SIG-M5 treated with dmso at 0.1 percent for 504 hours (cell line): ENCODE results near the gene CDK14.

ENCODE experiments used
- DNase-seq: peaks from one replicate; lab custom pipeline; 2025; ENCODE audit not compliant: unreplicated experiment; lab: John Stamatoyannopoulos, UW

CDK14 gene

DNA sequence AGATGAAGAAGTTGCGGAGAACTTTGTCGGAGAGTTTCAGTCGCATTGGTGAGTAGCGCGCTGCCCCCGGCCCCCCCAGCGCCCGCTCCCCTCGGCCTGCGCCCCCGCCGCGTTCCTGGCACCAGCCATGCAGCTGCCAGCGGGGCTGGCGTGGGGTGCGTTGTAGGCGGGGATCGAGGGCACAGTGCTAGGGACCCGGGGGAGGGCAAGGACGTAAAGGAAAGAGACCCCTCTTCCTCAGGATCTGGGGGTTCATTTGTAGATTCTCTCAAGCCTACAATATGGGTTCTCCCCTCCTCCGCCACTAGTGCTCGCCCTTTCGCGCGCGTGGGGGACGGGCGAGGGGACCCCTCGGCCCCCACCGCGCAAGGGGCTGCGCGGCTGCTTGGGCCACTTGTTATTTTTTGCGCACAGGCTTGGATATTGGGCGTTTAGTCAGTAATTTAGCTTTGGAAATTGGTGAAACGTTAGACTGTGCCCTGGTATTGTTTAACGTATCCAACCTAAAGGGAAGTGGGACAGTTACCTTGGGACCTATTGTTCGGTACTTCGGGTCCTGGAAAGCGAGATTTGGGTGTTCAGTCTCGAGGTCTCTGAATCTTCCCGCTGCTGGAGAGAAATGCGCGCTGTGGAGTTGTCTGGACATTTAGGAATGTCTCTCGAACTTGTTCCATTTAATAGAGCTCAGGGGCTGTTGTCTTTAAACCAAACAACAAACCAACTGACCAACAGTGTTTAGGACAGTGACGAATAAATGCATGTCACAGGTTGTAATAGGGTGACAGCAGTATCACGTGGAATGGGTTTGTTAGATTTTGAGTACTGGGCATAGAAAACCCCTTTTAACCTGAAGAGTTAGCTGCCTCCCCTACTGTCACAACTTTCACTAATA, 796 bp downstream of the CDK14 start:
- DNase-seq = no peak

DNA sequence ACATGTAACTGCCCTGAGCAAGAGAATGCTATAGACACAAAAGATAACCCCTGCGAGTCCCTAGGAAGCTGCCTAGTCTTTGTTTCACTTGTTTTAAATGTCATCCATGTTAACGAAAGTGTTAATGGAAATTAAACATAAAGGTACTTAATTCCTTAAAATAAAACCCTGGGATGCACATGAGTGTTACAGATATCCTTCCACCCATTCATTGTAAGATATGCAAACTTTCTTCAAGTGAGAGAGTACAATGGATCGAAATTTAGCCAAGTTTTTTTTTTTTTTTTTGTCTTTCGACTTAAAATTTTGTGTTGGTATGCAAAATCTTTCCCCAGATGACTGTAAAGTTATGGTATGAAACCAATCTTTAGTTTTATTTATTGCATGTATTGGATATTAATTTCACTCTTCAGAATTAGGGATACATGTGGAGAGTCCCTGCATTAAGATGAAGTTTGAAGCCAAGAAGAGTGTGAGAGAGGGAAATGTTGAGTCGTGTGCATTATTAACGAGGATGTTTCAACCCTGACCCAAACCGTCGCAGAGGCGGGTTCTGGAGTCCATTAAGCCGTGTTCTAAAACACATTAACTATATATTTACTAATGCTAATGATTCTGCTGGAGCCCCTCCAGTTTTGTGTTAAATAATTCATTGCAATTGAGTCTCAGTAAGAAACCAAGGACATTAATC, 1.6 kb downstream of the CDK14 start:
- no peak for DNase-seq

- no peak for DNase-seq
These were observed 2.9 kb downstream of the CDK14 start for GRCh38 chr7:90599038-90599437.

DNA sequence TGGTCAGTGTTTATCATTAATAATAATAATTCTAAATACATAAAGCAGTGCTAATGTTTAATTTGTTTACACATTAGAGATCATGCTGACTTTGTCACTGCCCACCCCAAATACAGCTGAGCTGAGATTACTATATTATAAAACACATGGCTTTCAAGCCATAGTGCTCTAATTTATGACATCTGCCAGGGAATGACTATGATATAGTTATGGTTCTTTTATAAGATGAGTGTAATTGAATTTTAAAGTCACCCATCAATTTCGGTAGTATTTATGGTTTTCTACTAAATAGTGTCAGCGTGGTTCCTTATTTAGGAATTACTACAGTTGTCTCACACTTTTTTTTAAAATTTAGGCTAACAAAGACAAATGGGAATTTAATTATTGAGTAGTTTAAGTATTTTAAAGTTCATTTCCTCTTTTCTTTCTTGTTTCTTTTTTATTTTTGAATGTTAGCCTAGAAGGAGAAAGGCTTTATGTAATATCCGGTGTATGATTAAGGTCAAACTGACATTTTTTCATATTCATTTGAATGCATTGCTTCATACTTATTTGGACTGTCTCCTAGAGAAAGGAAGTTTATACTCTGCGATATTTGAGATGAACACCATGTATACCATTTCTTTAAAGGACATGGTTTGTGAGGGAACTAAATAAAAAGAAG, 3.9 kb downstream of the CDK14 start:
- DNase-seq = peak; percentile 70

DNA sequence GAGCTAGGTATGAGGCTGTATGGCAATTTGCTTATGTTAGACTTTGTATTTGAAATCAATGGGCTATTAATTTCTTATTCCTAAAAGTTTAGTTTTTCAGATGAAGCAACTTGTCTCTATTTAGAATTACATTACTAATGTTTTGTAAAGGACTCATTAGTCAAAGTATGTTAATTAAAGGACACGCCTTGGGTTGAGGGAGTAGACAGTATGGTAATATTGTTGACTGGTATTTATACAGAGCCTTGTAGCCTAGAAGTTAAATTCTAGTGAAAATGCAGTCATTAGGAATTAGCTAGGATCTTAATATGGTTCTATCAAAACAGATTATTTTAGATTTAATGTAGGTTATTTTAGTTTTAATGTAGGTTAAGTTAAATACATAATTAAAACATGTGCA, 6.2 kb downstream of the CDK14 start:
- no peak for DNase-seq

GRCh38 chr7:90603346-90603745, 7.2 kb downstream of the CDK14 start:
- no peak for DNase-seq

- DNase-seq = no peak
These were observed 8.3 kb downstream of the CDK14 start for GRCh38 chr7:90604383-90604782.

DNA sequence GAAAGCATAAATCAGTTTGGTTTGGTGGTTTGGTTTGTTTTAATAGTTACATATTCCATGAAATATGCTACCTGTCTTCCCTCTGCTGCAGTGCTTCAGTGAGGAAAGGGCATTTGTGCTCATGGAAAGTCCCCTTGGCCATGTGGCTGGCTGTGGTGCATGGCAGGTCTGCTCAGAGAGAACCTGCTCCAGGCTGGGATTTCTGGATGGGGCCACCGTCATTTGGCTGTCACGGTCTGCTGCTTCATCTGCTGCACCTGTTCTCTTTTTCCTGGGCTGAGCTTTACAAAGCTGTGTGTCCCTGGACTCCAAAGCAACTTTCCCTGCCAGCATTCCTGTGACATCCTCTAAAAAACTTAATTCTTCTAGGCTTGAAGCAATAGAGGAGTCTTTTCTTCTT, 8.9 kb downstream of the CDK14 start:
- no peak for DNase-seq

DNA sequence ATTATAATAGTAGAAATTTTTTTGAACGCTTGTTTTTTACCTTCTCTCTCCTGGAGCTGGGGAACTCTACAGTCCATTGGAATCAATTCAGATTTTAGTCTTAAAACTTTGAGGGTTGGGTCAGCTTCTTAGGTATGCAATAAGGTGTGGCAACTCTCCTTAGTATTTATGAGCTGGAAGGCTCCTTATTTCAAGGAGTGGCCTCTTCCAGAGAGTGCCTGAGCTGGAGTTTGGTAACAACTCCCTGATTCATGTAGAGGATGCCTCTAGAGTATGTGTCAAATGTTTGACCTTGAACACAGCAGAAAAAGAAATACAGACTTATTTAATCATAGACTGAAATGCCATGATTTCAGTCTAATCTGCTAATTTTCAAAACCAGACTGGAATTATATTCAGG, 11.1 kb downstream of the CDK14 start:
- DNase-seq = no peak

- no peak for DNase-seq
These were observed 14.0 kb downstream of the CDK14 start for GRCh38 chr7:90610105-90610504.

GRCh38 chr7:90611115-90611514, 15.0 kb downstream of the CDK14 start:
- DNase-seq = no peak

- DNase-seq = no peak
These were observed 17.0 kb downstream of the CDK14 start for GRCh38 chr7:90613088-90613498.

DNA sequence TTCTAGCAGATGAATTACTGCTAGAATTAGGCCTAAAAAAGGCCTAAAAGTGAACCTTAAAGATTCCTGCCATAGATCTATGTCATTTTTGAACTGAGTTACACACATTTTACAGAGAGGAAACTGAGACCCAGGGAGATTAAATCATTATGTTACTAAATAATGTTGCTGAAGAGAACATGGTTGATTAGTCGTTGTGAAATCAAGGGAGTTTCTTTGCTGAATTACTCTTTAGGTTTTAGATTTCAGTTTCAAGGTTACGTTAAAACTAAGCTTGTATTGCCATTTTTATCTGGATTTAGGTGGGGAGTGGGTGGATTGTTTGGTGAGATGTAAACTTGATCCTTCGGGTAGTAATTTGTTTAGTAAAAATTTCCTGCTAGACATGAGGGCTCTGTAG, 21.3 kb downstream of the CDK14 start:
- no peak for DNase-seq

GRCh38 chr7:90618876-90619275, 22.8 kb downstream of the CDK14 start:
- no peak for DNase-seq

- DNase-seq = peak; percentile 30
These were observed 25.1 kb downstream of the CDK14 start for GRCh38 chr7:90621125-90621746.

- peak; percentile 13 for DNase-seq
These were observed 25.6 kb downstream of the CDK14 start for GRCh38 chr7:90621747-90622140.

- DNase-seq = no peak
These were observed 26.5 kb downstream of the CDK14 start for GRCh38 chr7:90622670-90623069.

GRCh38 chr7:90624225-90624911, 28.2 kb downstream of the CDK14 start:
- no peak for DNase-seq

GRCh38 chr7:90625051-90625450, 28.9 kb downstream of the CDK14 start:
- DNase-seq = no peak

- DNase-seq = no peak
These were observed 29.4 kb downstream of the CDK14 start for GRCh38 chr7:90625562-90625961.

DNA sequence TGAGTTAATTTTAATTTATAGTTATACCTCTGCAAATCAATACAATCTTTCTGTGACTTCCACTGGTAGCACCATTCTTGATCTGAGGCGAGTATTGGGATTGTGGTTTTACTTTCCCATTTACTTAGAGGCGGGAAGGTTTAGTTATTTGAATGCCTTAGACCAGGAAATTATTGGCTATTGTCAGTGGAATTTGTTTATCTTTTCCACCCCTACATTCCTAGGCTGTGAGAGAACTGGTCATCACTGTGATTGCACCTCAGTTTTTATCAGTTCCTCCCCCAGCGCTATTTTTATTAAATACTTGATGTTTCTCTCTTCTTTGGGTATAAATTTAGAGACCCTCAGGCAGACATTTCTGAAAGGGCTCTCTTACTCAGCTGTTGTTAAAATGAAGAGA, 29.9 kb downstream of the CDK14 start:
- no peak for DNase-seq
